Gastrocnemius medialis (tissue), 4 donors: ENCODE results near the gene STK33.

ENCODE experiments used
- CTCF ChIP-seq, 5 experiments: fragments of 450-650 bp in 3 of 5; fragments of 200-600 bp in 2 of 5; sonication (generic) in 2 of 5; IDR thresholded peaks in 4 of 5; conservative IDR thresholded peaks in 1 of 5; 1 replicate in 4 of 5; 2 replicates in 1 of 5; pipeline ENCODE4 v1.5.1; 2016 to 2019; ENCODE audit warnings: antibody characterized with exemption in 5 of 5, mild to moderate bottlenecking in 3 of 5, moderate library complexity in 3 of 5
- POLR2A ChIP-seq, 2 donors: fragments of 450-650 bp; IDR thresholded peaks; one replicate each; pipeline ENCODE4 v1.6.1; 2017; ENCODE audit warnings: antibody characterized with exemption in 2 of 2, mild to moderate bottlenecking in 2 of 2, moderate library complexity in 2 of 2

GRCh38 chr11:8390851-8391612 is 203.0 kb downstream of the STK33 start:
- TF ChIP-seq POLR2A (IDR thresholded peaks at IDR 0.05) (no peak), CTCF (IDR thresholded peaks at IDR 0.05 in 4 of 5, conservative IDR thresholded peaks at IDR 0.05 in 1 of 5) (no peak)
